HG02678 (cell line): ENCODE data around the gene TSPO.
"Not testable (repeated sequence)": the region's sequence is repeated elsewhere in the genome, so short reads cannot be mapped to it uniquely, and the experiment has no call there.

Experiments
- ATAC-seq: cut with Tn5 transposase; IDR thresholded peaks from one replicate; pipeline ENCODE4 v1.9.1; 2021; ENCODE audit warnings: mild to moderate bottlenecking, moderate library complexity; ENCODE audit not compliant: unreplicated experiment

The TSPO gene

DNA sequence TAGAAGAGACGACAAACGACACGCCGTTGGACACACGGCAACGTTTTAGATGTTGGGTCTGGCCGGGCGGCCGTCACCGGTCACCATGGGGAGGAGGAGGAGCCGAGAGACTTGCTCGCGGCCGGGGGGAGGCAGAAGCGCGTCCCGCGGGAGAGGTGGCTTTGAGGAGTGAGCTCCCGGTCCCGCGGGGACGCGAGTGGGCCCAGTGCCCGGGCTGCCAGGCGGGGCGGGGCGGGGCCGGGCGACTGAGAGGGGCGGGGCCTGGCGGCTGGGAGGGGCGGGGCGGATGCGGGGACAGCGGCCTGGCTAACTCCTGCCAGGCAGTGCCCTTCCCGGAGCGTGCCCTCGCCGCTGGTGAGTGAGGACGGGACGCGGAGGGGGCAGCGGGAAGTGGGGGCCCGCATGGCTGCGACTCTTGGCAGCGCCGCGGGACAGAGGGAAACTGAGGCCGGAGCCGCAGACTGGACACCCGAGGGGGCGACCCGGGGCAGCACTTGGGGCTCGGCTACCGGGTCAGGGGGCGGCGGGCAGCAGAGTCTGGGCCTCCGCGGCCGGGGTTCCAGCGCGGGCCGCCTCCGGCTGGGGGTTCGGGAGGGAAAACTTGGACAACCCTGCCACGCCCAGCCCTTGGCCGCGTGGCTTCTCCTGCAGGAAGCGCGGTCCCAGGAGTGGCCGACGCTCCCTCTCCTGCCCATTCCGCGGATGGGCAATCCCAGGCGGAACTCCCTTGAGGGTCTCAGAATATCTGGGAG, at the start of gene TSPO:
Gene TSPO (plus strand): TSS at position 309 of the 752 bp plus-strand sequence. CDS start 7,680 bp downstream, outside the sequence.
- peak; percentile 38 for ATAC-seq

DNA sequence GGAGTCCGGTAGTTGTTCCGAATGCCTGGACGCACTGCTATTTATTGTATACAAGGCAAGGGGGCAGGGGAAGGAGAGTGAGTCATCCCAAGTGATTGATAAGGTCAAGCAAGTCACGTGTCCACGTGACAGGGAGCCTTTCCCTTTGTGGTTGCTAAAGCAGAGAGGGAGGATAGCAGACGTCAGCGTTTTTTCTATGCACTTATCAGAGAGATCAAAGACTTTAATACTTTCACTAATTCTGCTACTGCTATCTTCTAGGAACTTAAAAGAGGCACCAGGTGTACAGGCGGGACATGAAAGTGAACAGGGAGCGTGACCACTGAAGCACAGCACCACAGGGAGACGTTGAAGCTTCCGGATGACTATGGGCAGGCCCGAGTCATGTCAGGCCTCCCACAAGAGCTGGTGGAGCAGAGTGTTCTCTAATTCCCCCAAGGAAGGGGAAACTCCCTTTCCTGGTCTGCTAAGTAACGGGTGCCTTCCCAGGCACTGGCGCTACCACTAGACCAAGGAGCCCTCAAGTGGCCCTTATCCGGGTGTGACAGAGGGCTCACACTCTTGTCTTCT, 47.2 kb upstream of the TSPO start:
- not testable (repeated sequence) for ATAC-seq

DNA sequence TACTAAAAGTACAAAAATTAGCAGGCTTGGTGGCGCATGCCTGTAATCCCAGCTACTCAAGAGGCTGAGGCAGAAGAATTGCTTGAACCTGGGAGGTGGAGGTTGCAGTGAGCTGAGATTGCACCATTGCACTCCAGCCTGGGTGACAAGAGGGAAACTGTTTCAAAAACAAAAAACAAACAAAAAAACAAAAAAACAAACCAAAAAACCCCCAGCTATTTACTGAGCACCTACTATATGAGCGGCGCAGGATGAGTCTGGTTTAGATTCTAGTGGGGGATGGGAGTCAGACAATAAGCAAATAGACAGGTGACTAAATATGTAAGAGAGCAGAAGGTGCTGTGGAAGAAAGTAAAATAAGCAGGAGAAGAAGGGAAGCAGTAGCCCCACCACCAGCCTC, 46.4 kb upstream of the TSPO start:
- ATAC-seq, result not testable (repeated sequence)

DNA sequence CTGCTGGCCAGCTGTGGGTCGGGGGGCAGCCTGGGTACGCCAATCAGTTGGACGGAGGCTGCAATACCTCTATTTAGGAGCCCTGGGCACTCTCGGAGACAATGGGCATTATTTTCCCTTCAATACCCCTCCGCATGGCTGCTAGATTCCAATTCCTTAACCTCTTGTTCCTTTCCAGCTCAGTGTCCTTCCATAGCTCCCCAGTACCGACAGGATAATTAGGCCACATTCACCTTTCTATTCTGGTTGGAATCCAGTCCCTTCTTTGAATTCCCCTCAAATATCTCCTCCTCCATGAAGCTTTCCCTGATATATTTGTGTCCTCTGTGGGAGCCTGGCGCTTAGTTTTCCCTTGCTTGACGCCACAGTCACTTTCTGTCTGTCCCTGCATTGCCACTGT, 45.1 kb upstream of the TSPO start:
- ATAC-seq, result no peak

DNA sequence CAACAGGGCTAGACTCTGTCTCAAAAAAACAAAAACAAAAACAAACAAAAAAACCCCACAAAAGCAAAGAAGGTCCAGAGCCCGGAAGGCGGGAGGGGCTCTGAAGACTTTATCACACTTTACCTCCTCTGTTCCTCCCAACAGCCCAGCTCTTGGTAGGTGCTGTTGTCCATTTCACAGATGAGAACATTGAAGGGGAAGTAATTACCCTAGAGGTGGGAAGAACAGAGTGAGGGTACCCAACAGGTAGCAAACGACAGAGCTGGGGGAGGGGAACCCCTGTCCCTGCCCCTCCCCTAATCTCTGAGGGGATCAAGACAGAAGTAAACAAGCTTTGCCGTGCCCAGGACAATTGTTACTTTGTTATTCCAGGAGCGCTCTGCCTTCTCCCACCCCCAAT, 41.8 kb upstream of the TSPO start:
- no peak for ATAC-seq

DNA sequence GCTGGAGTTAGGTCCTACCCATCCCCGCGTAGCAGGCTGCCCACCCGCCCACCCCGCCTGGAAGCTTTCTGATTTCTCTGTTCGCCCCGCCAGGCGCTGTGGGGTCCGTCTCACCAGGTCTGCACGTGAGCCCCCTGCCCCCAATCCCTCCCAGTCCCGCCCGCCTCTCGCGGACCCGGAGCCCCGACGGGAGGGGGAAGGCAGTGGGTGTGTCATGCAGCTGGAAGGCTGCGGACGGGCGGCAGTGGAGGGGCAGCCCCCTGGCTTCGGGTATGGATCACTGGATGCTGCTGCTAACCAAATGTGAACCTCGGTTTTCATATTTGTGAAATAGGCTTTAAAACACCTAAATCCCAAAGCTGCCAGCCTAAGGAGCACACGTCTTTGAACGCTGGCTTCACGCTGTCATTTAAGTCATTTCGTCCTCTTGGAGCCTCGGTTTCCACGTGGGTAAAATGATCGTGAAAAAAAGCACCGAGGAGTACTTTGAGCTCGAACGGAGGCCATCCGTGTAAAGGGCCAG, 41.4 kb upstream of the TSPO start:
- no peak for ATAC-seq

DNA sequence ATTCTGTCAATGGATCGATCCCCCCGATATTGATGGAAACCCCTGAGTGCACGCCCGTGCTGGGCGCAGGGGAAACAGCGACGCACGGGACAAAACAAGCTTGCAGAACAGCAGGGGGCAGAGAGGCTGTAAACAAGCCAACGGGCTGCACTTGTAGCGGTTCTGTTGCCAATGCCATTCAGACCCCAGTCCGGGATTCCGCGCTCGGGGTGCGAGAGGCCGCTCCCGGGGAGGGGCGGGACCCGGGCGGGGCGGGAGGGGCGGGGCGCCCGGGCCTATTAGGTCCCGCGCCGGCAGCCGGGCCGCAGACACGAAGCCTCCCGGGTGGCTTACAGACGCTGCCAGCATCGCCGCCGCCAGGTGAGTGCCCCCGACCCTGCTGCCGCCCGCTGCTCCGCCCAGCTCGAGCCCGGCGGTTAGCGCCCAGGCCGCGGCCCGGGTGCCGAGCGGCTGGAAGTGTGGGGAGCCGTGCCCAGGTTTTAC, 40.9 kb upstream of the TSPO start, which contains the start of gene BIK:
Gene BIK (plus strand): TSS at position 307 of the 483 bp plus-strand sequence. CDS start 13,273 bp downstream, outside the sequence.
- peak; percentile 48 for ATAC-seq

DNA sequence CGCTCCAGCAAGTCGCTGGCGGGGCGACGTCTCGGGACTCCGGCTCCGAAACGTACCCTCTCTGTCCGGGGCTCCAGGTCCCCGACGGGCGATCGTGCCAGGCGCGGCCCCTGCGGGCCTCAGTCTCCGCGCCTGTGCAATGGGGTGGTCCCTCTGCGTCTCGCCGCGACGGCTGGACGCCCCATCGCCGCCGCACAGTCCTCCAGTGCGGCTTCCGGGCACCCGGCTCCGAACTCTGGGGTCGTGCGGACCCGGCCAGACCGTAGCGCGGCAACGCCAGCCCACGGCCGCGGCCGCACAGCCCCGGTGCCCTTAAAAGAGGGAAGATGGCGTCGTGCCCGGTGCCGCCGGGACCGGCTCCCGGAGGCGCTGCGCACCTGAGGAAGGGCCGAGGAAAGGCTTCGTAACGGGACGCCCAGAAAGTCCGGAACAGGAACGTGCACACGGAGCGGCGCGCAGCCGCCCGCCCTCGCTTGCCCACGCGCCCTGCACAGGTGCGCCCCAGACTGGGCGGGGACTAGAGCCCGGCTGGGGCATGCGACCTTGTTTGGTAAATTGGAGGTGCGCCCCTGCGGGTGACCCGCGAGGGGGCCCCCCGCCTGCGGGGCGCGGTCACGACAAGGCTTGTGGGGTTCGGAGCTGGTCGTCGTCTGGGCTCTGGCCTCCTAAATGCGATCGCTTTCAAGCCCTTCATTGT, 40.3 kb upstream of the TSPO start:
- ATAC-seq, result peak; percentile 56

DNA sequence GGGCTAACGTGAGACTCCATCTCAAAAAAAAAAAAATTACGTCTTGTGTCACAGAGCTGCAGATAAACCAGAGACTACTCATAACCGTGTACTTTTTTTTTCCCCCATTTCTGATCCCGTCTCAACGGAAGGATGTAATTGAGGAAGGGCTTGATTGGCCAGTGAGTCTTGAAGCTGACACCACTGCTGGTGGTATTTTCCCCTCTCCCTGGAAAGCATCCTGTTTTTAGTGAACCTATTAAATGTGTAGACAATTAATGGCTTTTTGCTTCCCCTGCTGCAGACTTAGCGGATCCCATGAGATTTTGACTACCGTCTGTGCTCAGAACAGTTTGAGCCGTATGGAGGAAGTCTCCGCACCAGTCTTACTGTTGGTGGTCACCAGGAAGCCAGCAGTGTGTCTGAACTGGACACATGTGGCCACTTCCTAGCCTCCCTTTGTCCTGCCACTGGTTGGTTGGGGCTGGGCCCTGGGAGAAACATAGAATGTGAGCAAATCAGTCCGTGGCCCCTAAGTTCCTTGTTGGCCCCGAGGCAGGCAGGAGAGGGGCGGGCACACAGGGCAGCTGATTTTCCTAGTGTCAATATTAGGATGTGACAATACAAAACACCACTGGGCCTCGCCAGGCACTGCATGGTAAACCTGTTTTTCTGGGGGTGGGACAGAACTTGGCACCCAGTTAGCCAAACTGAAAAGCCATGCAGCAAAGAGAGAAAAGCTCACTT, 37.7 kb upstream of the TSPO start:
- ATAC-seq, result no peak

DNA sequence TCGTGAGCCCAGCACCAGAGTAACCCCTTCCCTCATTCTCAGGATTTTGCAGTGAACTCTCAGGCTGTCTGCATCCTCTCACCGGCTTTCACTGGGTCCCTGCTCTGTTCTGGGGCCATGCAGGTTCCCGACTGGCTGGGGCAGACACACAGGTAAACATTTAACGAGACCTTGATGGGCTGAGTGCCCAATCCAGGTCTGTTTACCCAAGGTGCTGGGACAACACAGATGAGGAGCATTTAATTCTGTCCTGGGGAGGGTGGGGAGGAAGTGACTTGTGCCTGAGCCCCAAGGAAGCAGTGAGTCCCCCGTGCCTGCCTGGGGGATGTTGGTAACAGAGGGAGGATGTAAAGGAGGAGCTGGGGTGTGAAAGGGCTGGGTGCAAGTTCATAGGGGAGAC, 36.4 kb upstream of the TSPO start:
- ATAC-seq, result no peak

DNA sequence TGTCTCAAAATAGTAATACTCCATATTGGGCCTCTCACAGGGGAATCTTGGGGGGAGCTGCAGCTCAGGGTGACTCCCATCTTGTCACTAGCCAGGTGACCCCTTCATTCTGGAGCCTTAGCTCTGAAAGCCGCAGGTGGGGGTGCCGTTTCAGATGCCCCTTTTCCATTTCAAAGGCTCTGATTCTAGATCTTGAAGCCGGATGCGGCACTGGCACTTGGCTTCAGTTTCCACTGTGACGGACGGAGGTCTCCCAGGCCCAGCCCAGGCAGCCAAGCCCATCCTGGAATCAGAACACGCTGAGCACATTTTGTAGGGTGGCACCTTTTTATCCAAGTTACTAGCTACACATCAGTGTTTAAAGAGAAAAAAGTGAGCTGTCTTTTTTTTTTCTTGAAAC, 34.4 kb upstream of the TSPO start:
- no peak for ATAC-seq

DNA sequence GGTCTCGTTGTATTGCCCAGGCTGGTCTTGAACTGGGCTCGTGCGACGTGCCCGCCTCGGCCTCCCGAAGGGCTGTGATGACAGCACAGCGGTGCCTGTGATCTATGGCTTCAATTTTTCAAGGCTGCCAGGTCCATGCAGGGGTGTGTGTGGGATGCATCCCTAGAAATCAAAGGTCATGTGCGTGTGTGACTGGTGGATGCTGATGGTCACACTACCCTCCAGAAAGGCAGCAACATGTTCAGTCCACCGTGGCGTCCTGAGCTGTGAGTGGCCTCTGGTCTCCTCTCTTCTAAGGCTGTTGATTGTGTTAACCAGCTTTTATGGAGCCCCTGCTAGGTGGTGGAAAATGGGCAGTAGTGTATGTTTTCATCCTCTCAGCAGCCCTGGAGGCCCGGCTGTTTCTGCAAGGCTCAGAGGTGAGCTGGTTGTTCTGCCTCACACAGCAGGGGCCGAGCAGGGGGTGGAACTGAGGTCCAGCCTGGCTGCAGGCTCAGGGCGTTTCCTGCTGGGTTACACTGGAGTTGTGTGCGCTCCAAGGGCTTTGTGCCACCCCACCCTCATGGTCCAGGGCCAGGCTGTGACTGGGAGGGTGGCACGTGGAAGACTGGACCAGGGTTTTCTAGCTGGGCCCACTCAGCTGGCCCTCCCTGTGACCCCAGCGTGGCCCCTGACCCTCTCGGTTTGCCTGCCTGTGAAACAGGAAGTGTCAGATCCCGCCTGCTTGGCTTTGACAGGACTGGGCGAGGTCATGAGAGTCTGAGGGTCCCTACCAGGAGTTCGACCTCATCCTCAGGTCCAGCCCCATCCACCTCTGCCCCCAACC, 33.1 kb upstream of the TSPO start:
- no peak for ATAC-seq

DNA sequence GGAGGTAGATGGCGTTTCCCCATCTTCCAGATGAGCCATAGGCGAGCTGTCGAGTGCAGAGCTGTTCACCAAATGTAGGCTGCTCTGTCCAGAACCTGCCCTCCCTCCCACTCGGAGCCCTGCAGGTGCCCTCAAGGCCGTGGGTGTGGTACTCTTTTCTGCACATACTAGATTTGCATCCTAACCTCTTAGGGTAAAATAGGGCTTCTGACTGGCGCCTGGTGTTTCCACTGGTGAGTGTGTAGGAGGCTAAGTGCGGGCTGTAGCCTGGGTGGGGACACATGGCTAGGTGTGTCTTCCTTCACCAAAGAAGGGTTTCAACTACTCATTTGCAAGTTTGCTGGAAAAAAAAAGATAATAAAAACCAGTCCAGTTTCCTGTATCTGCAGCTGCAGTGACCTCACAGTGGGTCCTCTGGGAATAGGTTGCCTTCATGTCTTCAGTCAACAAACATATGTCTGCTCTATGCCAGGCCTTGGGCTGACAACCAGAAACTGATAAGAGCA, 32.4 kb upstream of the TSPO start:
- ATAC-seq, result peak; percentile 86

DNA sequence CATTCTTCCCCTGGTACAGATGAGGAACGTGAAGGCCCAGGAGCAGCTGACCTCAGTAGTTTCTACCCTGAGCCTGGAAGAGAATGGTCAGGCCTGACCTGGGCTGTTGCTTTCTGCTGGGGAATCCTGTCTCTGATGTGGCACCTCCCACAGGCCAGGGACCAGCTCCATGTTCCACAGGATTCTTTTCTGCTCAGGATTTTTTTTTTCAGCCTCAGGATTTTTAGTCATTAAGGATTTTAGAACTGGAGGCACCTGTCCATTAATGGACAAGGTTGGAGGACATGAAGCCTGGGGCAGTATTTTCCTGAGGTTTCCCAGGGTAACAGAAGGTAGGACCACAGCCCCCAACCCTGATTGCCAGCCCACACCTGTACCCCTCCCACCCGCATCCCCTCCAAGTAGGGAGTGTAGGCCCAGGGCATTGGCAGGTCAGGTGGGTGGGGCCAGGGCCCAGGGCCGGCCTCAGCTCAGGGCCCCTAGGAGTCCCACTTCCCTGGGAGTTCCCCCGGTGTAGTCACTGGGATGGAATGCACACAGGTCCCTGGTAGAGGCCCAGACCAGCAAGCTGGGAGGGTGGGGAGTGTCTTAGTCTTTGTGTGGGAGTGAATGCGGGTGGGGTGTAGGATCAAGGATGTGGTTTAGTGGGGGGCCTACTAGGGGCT, 24.7 kb upstream of the TSPO start:
- ATAC-seq, result no peak

DNA sequence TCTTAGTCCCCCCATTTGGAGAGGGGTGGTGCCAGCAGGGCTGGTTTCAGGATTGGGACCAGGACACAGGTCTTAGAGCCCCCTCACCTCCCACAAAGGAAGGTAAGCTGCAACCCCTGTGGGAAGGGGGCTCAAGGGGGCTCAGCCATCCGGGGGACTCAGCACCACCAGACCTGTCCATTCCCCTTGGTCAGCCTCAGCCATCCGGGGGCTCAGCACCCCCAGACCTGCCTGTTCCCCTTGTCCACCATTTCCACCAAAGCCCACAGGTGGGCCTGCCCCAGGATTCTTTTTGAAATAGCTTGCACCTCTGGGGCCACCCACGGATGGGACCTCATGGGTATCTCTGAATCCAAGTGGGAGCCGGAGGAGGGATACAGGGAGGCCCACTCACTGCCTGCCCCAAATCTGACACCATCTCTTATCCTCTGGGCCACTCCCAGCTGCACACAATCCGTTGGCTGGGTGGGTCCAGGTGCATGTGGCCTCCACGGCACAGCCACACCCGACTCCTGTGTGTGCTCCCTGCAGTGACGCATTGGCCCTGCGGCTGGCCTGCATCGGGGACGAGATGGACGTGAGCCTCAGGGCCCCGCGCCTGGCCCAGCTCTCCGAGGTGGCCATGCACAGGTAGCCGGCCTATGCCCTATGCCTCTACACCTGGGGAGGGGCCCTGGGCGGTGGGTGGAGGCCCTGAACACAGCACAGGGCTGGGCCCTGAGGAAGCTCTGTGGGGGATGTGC, 24.0 kb upstream of the TSPO start:
- no peak for ATAC-seq

DNA sequence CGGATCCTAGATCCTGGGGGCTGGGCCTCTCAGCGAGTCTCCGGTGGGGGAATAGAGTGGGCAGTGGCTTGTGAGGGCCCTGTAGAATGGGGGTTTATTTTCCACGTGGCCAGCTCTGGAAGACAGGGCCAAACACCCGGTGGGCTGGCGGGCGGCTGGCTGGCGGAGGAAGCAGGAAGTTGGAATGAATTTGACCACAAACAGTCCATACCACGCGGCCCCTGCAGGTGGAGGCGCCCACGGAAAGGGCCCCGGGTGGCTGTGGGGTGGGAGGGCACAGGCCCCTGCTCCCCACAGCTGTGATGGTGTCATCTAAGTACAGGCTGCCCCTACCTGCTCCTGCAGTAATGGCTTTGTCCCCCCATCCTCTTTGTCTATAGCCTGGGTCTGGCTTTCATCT, 23.2 kb upstream of the TSPO start:
- no peak for ATAC-seq

DNA sequence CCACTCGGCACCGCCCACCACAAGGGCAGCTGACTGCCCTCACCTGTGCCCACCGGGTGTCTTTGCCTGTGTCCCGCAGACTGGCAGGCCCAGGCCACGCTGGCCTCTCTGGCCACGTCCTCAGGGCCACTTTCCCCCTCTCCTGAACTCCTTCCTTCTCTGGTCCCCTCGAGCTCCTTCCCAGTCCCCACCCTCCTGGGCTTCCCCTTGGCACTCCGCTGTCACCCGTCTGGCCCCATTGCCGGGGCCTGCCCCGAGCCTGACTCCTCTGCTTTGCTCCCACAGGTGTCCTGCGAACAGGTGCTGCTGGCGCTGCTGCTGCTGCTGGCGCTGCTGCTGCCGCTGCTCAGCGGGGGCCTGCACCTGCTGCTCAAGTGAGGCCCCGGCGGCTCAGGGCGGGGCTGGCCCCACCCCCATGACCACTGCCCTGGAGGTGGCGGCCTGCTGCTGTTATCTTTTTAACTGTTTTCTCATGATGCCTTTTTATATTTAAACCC, 22.4 kb upstream of the TSPO start:
- no peak for ATAC-seq
